PC-9 (cell line): ENCODE data around the gene KLF2. TPM values are rescaled to one million over a fixed set of nuclear protein-coding genes. Genes with fewer than 3 reads are reported as not detected.

Experiments
- Bru-seq: library from RNA; stranded (reverse); fragments of 400-500 nt; gene quantifications from one replicate; lab custom pipeline; 2021; lab: Mats Ljungman, UMichigan
- BruChase-seq, 2 experiments: library from RNA; stranded (reverse); fragments of 400-500 nt; gene quantifications; one replicate each; lab custom pipeline; 2021; lab: Mats Ljungman, UMichigan
- BruUV-seq: library from RNA; stranded (reverse); fragments of 400-500 nt; replicated peaks from 2 replicates; lab custom pipeline; 2021; lab: Mats Ljungman, UMichigan
- CTCF ChIA-PET: fragments of 300-600 bp; sonication (Branson Sonifier 250); formaldehyde crosslinking; loops from one replicate; lab custom pipeline; 2022; ENCODE audit warnings: antibody characterized with exemption; lab: Charles Lee
- POLR2A ChIA-PET: fragments of 300-600 bp; sonication (Branson Sonifier 250); formaldehyde crosslinking; loops from one replicate; lab custom pipeline; 2022; ENCODE audit warnings: antibody characterized with exemption; ENCODE audit not compliant: unreplicated experiment; lab: Charles Lee
- DNase-seq, 2 experiments: peaks; one replicate each; pipeline versions ENCODE4 v3.0.0 to v3.0.0-alpha.2; 2015 to 2022; ENCODE audit warnings: mixed read lengths in 1 of 2
- H2AFZ ChIP-seq: fragments of 200-600 bp; sonication (generic); 2 replicates; pipeline ENCODE4 v1.8.1; 2017; ENCODE audit warnings: antibody characterized with exemption
- H3F3A ChIP-seq: fragments of 200-600 bp; sonication (generic); 2 replicates; pipeline ENCODE4 v1.8.1; 2017; ENCODE audit warnings: antibody characterized with exemption, mild to moderate bottlenecking, low read depth; ENCODE audit not compliant: insufficient read depth
- H3K27ac ChIP-seq: fragments of 200-600 bp; sonication (generic); 2 replicates; pipeline ENCODE4 v1.6.1; 2016; ENCODE audit warnings: mixed run types
- H3K27me3 ChIP-seq: fragments of 200-600 bp; sonication (generic); 2 replicates; pipeline ENCODE4 v1.6.1; 2016; ENCODE audit warnings: low read depth, mixed run types; ENCODE audit not compliant: insufficient read depth
- H3K36me3 ChIP-seq: fragments of 200-600 bp; sonication (generic); 2 replicates; pipeline ENCODE4 v1.6.1; 2016; ENCODE audit warnings: low read depth, mixed run types
- H3K4me1 ChIP-seq: fragments of 200-600 bp; sonication (generic); replicated peaks from 2 replicates; pipeline ENCODE4 v1.6.1; 2016; ENCODE audit warnings: mixed run types; ENCODE audit not compliant: insufficient read depth
- H3K4me2 ChIP-seq: fragments of 200-600 bp; sonication (generic); 2 replicates; pipeline ENCODE4 v1.6.1; 2017; ENCODE audit warnings: mixed run types
- H3K4me3 ChIP-seq: fragments of 200-600 bp; sonication (generic); 2 replicates; pipeline ENCODE4 v1.6.1; 2016; ENCODE audit warnings: mixed run types
- H3K79me2 ChIP-seq: fragments of 200-600 bp; sonication (generic); 2 replicates; pipeline ENCODE4 v1.6.1; 2017; ENCODE audit warnings: low read depth, mixed run types
- H3K9me2 ChIP-seq: fragments of 200-600 bp; sonication (generic); 2 replicates; pipeline ENCODE4 v1.8.1; 2017; ENCODE audit warnings: mild to moderate bottlenecking; ENCODE audit not compliant: insufficient read depth
- H3K9me3 ChIP-seq: fragments of 200-600 bp; sonication (generic); 2 replicates; pipeline ENCODE4 v1.8.1; 2016; ENCODE audit warnings: low read depth; ENCODE audit not compliant: insufficient read depth
- H4K20me1 ChIP-seq: fragments of 200-600 bp; sonication (generic); 2 replicates; pipeline ENCODE4 v1.8.1; 2017; ENCODE audit not compliant: insufficient read depth
- EZH2 ChIP-seq: fragments of 200-600 bp; sonication (generic); IDR thresholded peaks from 2 replicates; pipeline ENCODE4 v1.8.0; 2017; ENCODE audit warnings: antibody characterized with exemption, low read depth
- intact Hi-C: fragments of 100-400 bp; cut with micrococcal nuclease; formaldehyde crosslinking; loops from one replicate; pipeline ENCODE4 v1.10.0; 2022; ENCODE audit not compliant: unreplicated experiment
- long read RNA-seq: library from polyadenylated mRNA; stranded (forward); transcript quantifications from one replicate; pipeline ENCODE4 v2.0.0, GENCODE V29; 2022
- total RNA-seq: library from RNA; stranded (reverse); gene quantifications from 2 replicates; pipeline ENCODE4 v1.2.3, GENCODE V29; 2021
- TF ChIP-seq, protein P1 (sequence below): fragments of 200-600 bp; sonication (generic); conservative IDR thresholded peaks from 2 replicates; pipeline ENCODE4 v1.6.1; 2017; ENCODE audit warnings: mixed run types, antibody characterized with exemption, mild to moderate bottlenecking, moderate library complexity

Gene KLF2
- 1.6 and 2.0 TPM in 2 replicates for total RNA-seq
- percentile 47 among the genes with signal in this experiment for Bru-seq, nascent RNA
- percentile 40 among the genes with signal in this experiment for BruChase-seq, experiment 1, labeled RNA remaining after a 2-hour chase
- percentile 58 among the genes with signal in this experiment for BruChase-seq, experiment 2, labeled RNA remaining after a 6-hour chase
- long read RNA-seq, result 0 reads

DNA sequence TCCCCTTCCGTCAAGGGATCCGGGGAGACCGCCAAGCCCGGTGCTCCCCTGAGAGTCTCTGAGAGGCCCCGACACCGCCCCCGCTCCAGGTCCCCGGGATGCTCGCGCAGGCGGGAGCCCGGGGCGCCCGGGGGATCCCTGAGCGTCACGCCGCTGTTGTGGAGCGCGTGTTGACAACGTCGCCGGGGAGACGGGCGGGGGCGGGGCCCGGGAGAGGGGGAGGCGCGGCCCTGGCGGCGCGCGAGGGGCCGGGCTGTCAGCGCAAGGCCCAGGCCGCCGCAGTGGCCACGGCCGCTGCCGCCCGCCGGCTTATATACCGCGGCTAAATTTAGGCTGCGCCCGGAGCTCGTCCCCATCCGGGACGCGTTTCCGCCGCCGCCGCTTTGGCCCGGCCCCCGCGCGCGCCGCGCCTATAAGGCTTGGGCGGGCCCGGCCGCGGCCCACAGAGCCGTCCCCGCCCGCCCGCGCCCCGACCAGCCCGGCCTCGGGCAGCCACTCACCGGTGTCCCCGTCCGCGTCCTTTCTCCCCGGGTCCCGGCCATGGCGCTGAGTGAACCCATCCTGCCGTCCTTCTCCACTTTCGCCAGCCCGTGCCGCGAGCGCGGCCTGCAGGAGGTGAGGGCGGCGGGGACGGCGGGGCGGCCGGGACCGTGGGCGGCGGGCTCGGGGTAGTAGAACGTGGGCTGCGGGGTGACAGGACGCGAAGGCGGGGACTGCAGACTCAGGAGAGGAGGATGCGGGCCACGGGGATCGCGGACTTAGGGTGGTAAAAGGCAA is at the start of gene KLF2:
TSS of gene KLF2 (plus strand) at position 443 of the 777 bp plus-strand sequence. CDS start at position 541, 98 bp downstream.
- no TSS peak for BruUV-seq
- Histone ChIP-seq H3K9me3 (no peaks in the 10 kb centered on the region), H3K27me3 (no peaks in the 10 kb centered on the region), H3K79me2 (no peaks in the 10 kb centered on the region), H3K4me1 (no peaks in the 10 kb centered on the region), H3K27ac (no peak within 1 kb of the TSS), H3F3A (peaks cover 40% of the 10 kb centered on the region), H2AFZ (peak within 1 kb of the TSS; percentile 78), H3K9me2 (no peaks in the 10 kb centered on the region), H3K4me2 (peak within 1 kb of the TSS; percentile 87), H3K4me3 (peak within 1 kb of the TSS; percentile 91), H3K36me3 (no peaks in the 10 kb centered on the region), H4K20me1 (no peaks in the 10 kb centered on the region)
- DNase-seq, result peak; percentile 64 to 86
- TF ChIP-seq, protein P1, sequence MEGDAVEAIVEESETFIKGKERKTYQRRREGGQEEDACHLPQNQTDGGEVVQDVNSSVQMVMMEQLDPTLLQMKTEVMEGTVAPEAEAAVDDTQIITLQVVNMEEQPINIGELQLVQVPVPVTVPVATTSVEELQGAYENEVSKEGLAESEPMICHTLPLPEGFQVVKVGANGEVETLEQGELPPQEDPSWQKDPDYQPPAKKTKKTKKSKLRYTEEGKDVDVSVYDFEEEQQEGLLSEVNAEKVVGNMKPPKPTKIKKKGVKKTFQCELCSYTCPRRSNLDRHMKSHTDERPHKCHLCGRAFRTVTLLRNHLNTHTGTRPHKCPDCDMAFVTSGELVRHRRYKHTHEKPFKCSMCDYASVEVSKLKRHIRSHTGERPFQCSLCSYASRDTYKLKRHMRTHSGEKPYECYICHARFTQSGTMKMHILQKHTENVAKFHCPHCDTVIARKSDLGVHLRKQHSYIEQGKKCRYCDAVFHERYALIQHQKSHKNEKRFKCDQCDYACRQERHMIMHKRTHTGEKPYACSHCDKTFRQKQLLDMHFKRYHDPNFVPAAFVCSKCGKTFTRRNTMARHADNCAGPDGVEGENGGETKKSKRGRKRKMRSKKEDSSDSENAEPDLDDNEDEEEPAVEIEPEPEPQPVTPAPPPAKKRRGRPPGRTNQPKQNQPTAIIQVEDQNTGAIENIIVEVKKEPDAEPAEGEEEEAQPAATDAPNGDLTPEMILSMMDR, result no peak
- no peak for TF ChIP-seq EZH2
- intact Hi-C loops, result no loop called here
- POLR2A ChIA-PET, result interaction anchor here (0.6 to 1.0 kb wide), 3 partner anchors 15 to 1251 kb away, joined by 3 to 4 read pairs (median 3); no protein-coding TSS in a partner anchor
- CTCF ChIA-PET, result interaction anchor here (0.6 kb wide), 1 partner anchor 33 kb away, joined by 3 read pairs; no protein-coding TSS in a partner anchor

DNA sequence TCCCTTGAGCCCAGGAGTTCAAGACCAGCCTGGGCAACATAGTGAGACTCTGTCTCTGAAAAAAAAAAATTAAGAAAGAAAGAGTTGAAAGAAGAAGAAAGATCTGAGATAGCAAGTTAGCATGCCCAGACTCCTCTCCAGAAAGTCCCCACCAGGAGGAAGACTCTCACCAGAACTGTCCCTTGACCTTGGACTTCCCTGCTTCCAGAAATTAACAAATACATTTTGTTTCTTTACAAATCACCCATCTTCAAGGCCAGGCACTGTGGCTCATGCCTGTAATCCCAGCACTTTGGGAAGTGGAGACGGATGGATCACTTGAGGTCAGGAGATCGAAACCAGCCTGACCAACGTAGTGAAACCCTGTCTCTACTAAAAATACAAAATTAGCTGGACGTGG is 44.3 kb upstream of the KLF2 start:
- no peak overlapping the region for H2AFZ ChIP-seq
- intact Hi-C loops, result no loop called here
- H3K27ac ChIP-seq, result no peak overlapping the region
- H3K79me2 ChIP-seq, result no peaks in the 10 kb centered on the region
- no peaks in the 10 kb centered on the region for H3K9me2 ChIP-seq
- H3K4me1 ChIP-seq, result peaks cover 12% of the 10 kb centered on the region
- no peaks in the 10 kb centered on the region for H3K36me3 ChIP-seq
- BruUV-seq, result no TSS peak
- ChIA-PET CTCF (no interaction called here), POLR2A (no interaction called here)
- H3F3A ChIP-seq, result peaks cover 25% of the 10 kb centered on the region
- H4K20me1 ChIP-seq, result no peaks in the 10 kb centered on the region
- no peak for TF ChIP-seq EZH2
- TF ChIP-seq, protein P1, result no peak
- no peaks in the 10 kb centered on the region for H3K9me3 ChIP-seq
- H3K27me3 ChIP-seq, result peaks cover 4% of the 10 kb centered on the region
- no peak for DNase-seq
- no peak overlapping the region for H3K4me3 ChIP-seq
- H3K4me2 ChIP-seq, result no peak overlapping the region

DNA sequence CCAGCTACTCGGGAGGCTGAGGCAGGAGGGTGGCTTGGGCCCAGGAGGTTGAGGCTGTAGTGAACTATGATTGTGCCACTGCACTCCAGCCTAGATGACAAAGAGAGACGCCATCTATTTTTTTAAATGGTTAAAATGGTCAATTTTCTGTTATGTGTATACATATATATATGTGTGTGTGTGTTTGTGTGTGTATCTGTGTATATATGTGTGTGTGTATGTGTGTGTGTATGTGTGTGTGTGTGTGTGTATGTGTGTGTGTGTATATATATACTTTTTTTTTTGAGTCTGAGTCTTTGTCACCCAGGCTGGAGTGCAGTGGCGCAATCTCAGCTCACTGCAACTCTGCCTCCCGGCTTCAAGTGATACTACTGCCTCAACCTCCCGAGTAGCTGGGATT is 42.9 kb upstream of the KLF2 start:
- H3K4me2 ChIP-seq, result no peak overlapping the region
- H3K4me3 ChIP-seq, result no peak overlapping the region
- H3F3A ChIP-seq, result peaks cover 25% of the 10 kb centered on the region
- no peaks in the 10 kb centered on the region for H3K9me2 ChIP-seq
- TF ChIP-seq, protein P1, result no peak
- no peak for TF ChIP-seq EZH2
- intact Hi-C loops, result no loop called here
- no peak overlapping the region for H2AFZ ChIP-seq
- H3K36me3 ChIP-seq, result no peaks in the 10 kb centered on the region
- no peaks in the 10 kb centered on the region for H3K79me2 ChIP-seq
- no peak for DNase-seq
- ChIA-PET POLR2A (no interaction called here), CTCF (interaction anchor here (0.6 kb wide), 1 partner anchor 34 kb away, joined by 9 read pairs; no protein-coding TSS in a partner anchor)
- no peaks in the 10 kb centered on the region for H3K9me3 ChIP-seq
- no peaks in the 10 kb centered on the region for H4K20me1 ChIP-seq
- H3K27ac ChIP-seq, result no peak overlapping the region
- peaks cover 18% of the 10 kb centered on the region for H3K27me3 ChIP-seq
- peaks cover 12% of the 10 kb centered on the region for H3K4me1 ChIP-seq
- BruUV-seq, result no TSS peak
